ENCODE results near the gene B2M. TPM values are rescaled to one million over a fixed set of nuclear protein-coding genes. Genes with fewer than 3 reads are reported as not detected.
A peak's percentile ranks its signal among the peaks of the same experiment; 100 is the strongest.

The B2M gene
- total and polyA plus RNA-seq, 2 of the 13 experiments (the other 11 are each of a cell fraction or from before 2014, with no cell fraction given), result 784 to 857 TPM

- 0 out of 2 replicates have a peak, but pooled peaks have one; percentile 22 for TF ChIP-seq ZNF790 (CRISPR knock-in tag; IDR thresholded peaks at IDR 0.05; ENCODE audit: borderline replicate concordance)
- TF ChIP-seq FOXC1 (CRISPR knock-in tag; IDR thresholded peaks at IDR 0.05; ENCODE audit: borderline replicate concordance), result no peak
- TF ChIP-seq PRDM15 (CRISPR knock-in tag; IDR thresholded peaks at IDR 0.05), result peak; percentile 5; the same call in 1 of the 2 replicates
- no peak; the same call in 1 of the 2 replicates for TF ChIP-seq ZBTB42 (CRISPR knock-in tag; IDR thresholded peaks at IDR 0.05)
- TF ChIP-seq MYPOP (CRISPR knock-in tag; IDR thresholded peaks at IDR 0.05), result peak; percentile 19; the same call in 1 of the 2 replicates
- TF ChIP-seq ZNF678 (CRISPR knock-in tag; IDR thresholded peaks at IDR 0.05), result 0 out of 2 replicates have a peak, but pooled peaks have one; percentile 26
- peak; percentile 29; the same call in 1 of the 2 replicates for TF ChIP-seq TFDP1 (CRISPR knock-in tag; IDR thresholded peaks at IDR 0.05; ENCODE audit: borderline replicate concordance)
- no peak for TF ChIP-seq PITX1 (CRISPR knock-in tag; IDR thresholded peaks at IDR 0.05)
- TF ChIP-seq ZNF430 (CRISPR knock-in tag; IDR thresholded peaks at IDR 0.05), result 0 out of 2 replicates have a peak, but pooled peaks have one; percentile 29
- TF ChIP-seq MXI1 (IDR thresholded peaks at IDR 0.05; ENCODE audit: borderline replicate concordance, low read depth, low read length), result peak; percentile 18; the same call in 2 of the 3 replicates
- no peak for TF ChIP-seq NR2F2 (IDR thresholded peaks at IDR 0.05; ENCODE audit: borderline replicate concordance, low read depth)
- no peak for TF ChIP-seq ZNF792 (CRISPR knock-in tag; IDR thresholded peaks at IDR 0.05)
- TF ChIP-seq FOXO1 (CRISPR knock-in tag; IDR thresholded peaks at IDR 0.05), result no peak
- 0 out of 2 replicates have a peak, but pooled peaks have one; percentile 37 for TF ChIP-seq ZNF292 (CRISPR knock-in tag; IDR thresholded peaks at IDR 0.05; ENCODE audit: borderline replicate concordance, low read depth)
- TF ChIP-seq ZNF510 (CRISPR knock-in tag; IDR thresholded peaks at IDR 0.05; ENCODE audit: low read depth), result no peak
- TF ChIP-seq ELF4 (CRISPR knock-in tag; IDR thresholded peaks at IDR 0.05; ENCODE audit: borderline replicate concordance), result 0 out of 2 replicates have a peak, but pooled peaks have one; percentile 49
- no peak; the same call in 1 of the 2 replicates for TF ChIP-seq ZFP36L2 (CRISPR knock-in tag; IDR thresholded peaks at IDR 0.05)
- TF ChIP-seq ZNF282 (IDR thresholded peaks at IDR 0.05; ENCODE audit: partially characterized antibody), result no peak
- no peak for TF ChIP-seq ZNF382 (CRISPR knock-in tag; IDR thresholded peaks at IDR 0.05; ENCODE audit: borderline replicate concordance)
- no peak for TF ChIP-seq HNF4G (IDR thresholded peaks at IDR 0.05; ENCODE audit: borderline replicate concordance, low read depth, low read length)
- TF ChIP-seq HNF4G (CRISPR knock-in tag; IDR thresholded peaks at IDR 0.05; ENCODE audit: borderline replicate concordance, low read depth), result no peak
- 0 out of 2 replicates have a peak, but pooled peaks have one; percentile 5 for TF ChIP-seq ZNF740 (CRISPR knock-in tag; IDR thresholded peaks at IDR 0.05)
- no peak for TF ChIP-seq KLF12 (CRISPR knock-in tag; IDR thresholded peaks at IDR 0.05; ENCODE audit: borderline replicate concordance)
These were observed 48.6 kb upstream of the B2M start (continued) for GRCh38 chr15:44662478-44663409.
